Measurements from ENCODE around the gene ATRN.

DNA sequence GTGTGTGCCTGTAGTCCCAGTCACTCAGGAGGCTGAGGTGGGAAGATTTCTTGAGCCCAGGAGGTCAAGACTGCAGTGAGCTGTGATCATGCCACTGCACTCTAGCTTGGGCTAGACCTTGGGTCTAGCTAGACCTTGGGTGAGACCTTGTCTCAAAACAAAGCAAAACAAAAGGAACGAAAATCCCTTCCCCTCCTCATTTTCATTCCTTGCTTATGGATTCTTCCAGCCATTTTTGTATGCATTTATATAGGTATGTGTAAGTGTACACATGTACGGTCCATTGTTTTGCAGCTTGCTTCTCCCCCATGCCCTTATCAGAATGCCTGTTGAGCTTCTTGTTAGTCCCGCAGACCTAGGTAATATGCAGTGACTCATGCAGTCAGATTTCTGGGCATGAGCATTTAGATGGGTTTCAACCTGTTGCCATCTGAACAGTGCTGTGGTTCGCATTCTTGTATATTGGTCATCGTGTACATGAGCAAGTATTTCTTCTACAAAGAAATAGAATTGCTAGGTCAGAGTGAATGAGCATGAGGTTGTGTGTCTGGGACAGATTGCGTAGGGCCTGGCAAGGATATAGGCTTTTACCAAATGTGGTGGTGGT, 73.2 kb downstream of the ATRN start:
- no peak for TF ChIP-seq SUZ12 (IDR thresholded peaks at IDR 0.05)
- no peak for TF ChIP-seq ARNT (IDR thresholded peaks at IDR 0.05)
- no peak for TF ChIP-seq FOXA1 (IDR thresholded peaks at IDR 0.05)
- no peak for TF ChIP-seq SP1 (IDR thresholded peaks at IDR 0.05)
- TF ChIP-seq LEF1 (IDR thresholded peaks at IDR 0.05; ENCODE audit: borderline replicate concordance): no peak
- no peak for TF ChIP-seq ZNF384 (IDR thresholded peaks at IDR 0.05)
- TF ChIP-seq, protein P1, sequence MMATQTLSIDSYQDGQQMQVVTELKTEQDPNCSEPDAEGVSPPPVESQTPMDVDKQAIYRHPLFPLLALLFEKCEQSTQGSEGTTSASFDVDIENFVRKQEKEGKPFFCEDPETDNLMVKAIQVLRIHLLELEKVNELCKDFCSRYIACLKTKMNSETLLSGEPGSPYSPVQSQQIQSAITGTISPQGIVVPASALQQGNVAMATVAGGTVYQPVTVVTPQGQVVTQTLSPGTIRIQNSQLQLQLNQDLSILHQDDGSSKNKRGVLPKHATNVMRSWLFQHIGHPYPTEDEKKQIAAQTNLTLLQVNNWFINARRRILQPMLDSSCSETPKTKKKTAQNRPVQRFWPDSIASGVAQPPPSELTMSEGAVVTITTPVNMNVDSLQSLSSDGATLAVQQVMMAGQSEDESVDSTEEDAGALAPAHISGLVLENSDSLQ (IDR thresholded peaks at IDR 0.05): no peak
- TF ChIP-seq HDGF (IDR thresholded peaks at IDR 0.05; ENCODE audit: borderline replicate concordance): no peak
- TF ChIP-seq BHLHE40 (IDR thresholded peaks at IDR 0.05; ENCODE audit: borderline replicate concordance): no peak
- no peak for TF ChIP-seq L3MBTL2 (conservative IDR thresholded peaks at IDR 0.05)
- TF ChIP-seq TARDBP (IDR thresholded peaks at IDR 0.05): no peak
- no peak for TF ChIP-seq FOXK2 (IDR thresholded peaks at IDR 0.05)
